HCT116 (cell line): ENCODE data around the gene PNMA8C. TPM values are rescaled to one million over a fixed set of nuclear protein-coding genes. Genes with fewer than 3 reads are reported as not detected.

ENCODE experiments used
- ATAC-seq: fragments of 200-7000 bp; cut with Tn5 transposase; 2 replicates; pipeline ENCODE4 v1.9.1; 2020; ENCODE audit warnings: mild to moderate bottlenecking, moderate library complexity
- BruUV-seq: library from RNA; stranded (reverse); fragments of 400-500 nt; replicated peaks from 2 replicates; lab custom pipeline; 2021; lab: Mats Ljungman, UMichigan
- CTCF ChIA-PET: fragments of 300-600 bp; sonication (Branson Sonifier 250); formaldehyde crosslinking; loops from one replicate; lab custom pipeline; 2021; ENCODE audit warnings: antibody characterized with exemption; lab: Charles Lee
- POLR2A ChIA-PET: fragments of 300-600, 350-600 bp; sonication (Branson Sonifier 250); formaldehyde crosslinking; loops from one replicate; lab custom pipeline; 2021; ENCODE audit warnings: antibody characterized with exemption; lab: Charles Lee
- RAD21 ChIA-PET, 2 experiments: fragments of 300-600 bp; sonication (Branson Sonifier 250); formaldehyde crosslinking; loops; one replicate each; lab custom pipeline; 2023; ENCODE audit warnings: low total read pairs in 2 of 2; ENCODE audit not compliant: uncharacterized antibody in 2 of 2, unreplicated experiment in 2 of 2, low non-redundant PET in 1 of 2; lab: Charles Lee
- DNase-seq: peaks from one replicate; pipeline ENCODE4 v3.0.0-alpha.2; 2010; ENCODE audit warnings: low read depth, low spot score
- H2AFZ ChIP-seq: fragments of 200-600 bp; shearing (Covaris generic), sonication (generic); 2 replicates; pipeline ENCODE4 v1.6.1; 2017; ENCODE audit warnings: low read depth, mixed run types, mixed read lengths, antibody characterized with exemption, low read length; ENCODE audit not compliant: poor library complexity, severe bottlenecking
- H3K27ac ChIP-seq: 2 replicates; pipeline ENCODE4 v1.5.1; 2012; ENCODE audit warnings: low read depth, low read length
- H3K27me3 ChIP-seq: fragments of 200-600 bp; sonication (generic); 2 replicates; pipeline ENCODE4 v1.6.1; 2016; ENCODE audit warnings: mixed run types, low read length, mixed read lengths; ENCODE audit not compliant: insufficient read depth
- H3K36me3 ChIP-seq, 2 experiments: fragments of 200-500 bp in 1 of 2; fragments of 200-600 bp in 1 of 2; sonication (Bioruptor generic) in 1 of 2; sonication (generic) in 1 of 2; 2 replicates each; pipeline versions ENCODE4 v1.5.1 to v1.6.1; 2014 to 2016; ENCODE audit warnings: low read length in 2 of 2, inconsistent platforms in 1 of 2, mixed read lengths in 1 of 2, mixed run types in 1 of 2; ENCODE audit not compliant: insufficient read depth in 2 of 2, control insufficient read depth in 1 of 2
- H3K4me1 ChIP-seq, 2 experiments: fragments of 200-600 bp in 1 of 2; sonication (generic) in 1 of 2; 2 replicates each; pipeline versions ENCODE4 v1.5.1 to v1.6.1; 2012 to 2017; ENCODE audit warnings: low read length in 2 of 2, inconsistent platforms in 1 of 2, mild to moderate bottlenecking in 1 of 2, mixed read lengths in 1 of 2, mixed run types in 1 of 2, moderate library complexity in 1 of 2; ENCODE audit not compliant: insufficient read depth in 2 of 2, control insufficient read depth in 1 of 2
- H3K4me2 ChIP-seq: fragments of 200-600 bp; sonication (generic); 2 replicates; pipeline ENCODE4 v1.6.1; 2017; ENCODE audit warnings: mixed run types, low read length, mixed read lengths
- H3K4me3 ChIP-seq, 2 experiments: fragments of 200-600 bp in 1 of 2; sonication (generic) in 1 of 2; replicated peaks in 1 of 2; 2 replicates each; pipeline ENCODE4 v1.5.1; 2011 to 2016; ENCODE audit warnings: low read length in 2 of 2, control low read depth in 1 of 2, low read depth in 1 of 2, mild to moderate bottlenecking in 1 of 2, mixed read lengths in 1 of 2, mixed run types in 1 of 2
- H3K79me2 ChIP-seq: fragments of 200-600 bp; sonication (generic); 2 replicates; pipeline ENCODE4 v1.6.1; 2017; ENCODE audit warnings: mild to moderate bottlenecking, mixed run types, low read length, moderate library complexity, mixed read lengths; ENCODE audit not compliant: insufficient read depth
- H3K9ac ChIP-seq: fragments of 200-600 bp; sonication (generic); 2 replicates; pipeline ENCODE4 v1.6.1; 2016; ENCODE audit warnings: low read length, mixed read lengths
- H3K9me2 ChIP-seq: fragments of 200-600 bp; sonication (generic), shearing (Covaris generic); 2 replicates; pipeline ENCODE4 v1.6.1; 2017; ENCODE audit warnings: mixed run types, mild to moderate bottlenecking, moderate library complexity; ENCODE audit not compliant: insufficient read depth
- H3K9me3 ChIP-seq, 2 experiments: fragments of 200-500 bp in 1 of 2; fragments of 200-600 bp in 1 of 2; sonication (Bioruptor generic) in 1 of 2; sonication (generic) in 1 of 2; 2 replicates each; pipeline ENCODE4 v1.6.1; 2014 to 2017; ENCODE audit warnings: low read length in 2 of 2, mixed read lengths in 2 of 2, inconsistent platforms in 1 of 2, low read depth in 1 of 2, mild to moderate bottlenecking in 1 of 2, mixed run types in 1 of 2, moderate library complexity in 1 of 2; ENCODE audit not compliant: control insufficient read depth in 1 of 2, insufficient read depth in 1 of 2
- H4K20me1 ChIP-seq: fragments of 200-600 bp; sonication (generic), shearing (Covaris generic); 2 replicates; pipeline ENCODE4 v1.6.1; 2017; ENCODE audit warnings: mixed run types, mild to moderate bottlenecking, moderate library complexity; ENCODE audit not compliant: insufficient read depth
- CBX3 ChIP-seq: IDR thresholded peaks from 2 replicates; pipeline ENCODE4 v1.6.1; 2012; ENCODE audit warnings: low read depth
- CEBPB ChIP-seq: IDR thresholded peaks from 2 replicates; pipeline ENCODE4 v1.6.1; 2012; ENCODE audit warnings: low read depth
- CTCF ChIP-seq, 3 experiments: fragments of 200-600 bp in 1 of 3; sonication (generic) in 1 of 3; IDR thresholded peaks in 2 of 3; conservative IDR thresholded peaks in 1 of 3; 2 replicates each; pipeline ENCODE4 v1.5.1; 2012 to 2017; ENCODE audit warnings: low read depth in 2 of 3, low read length in 2 of 3, antibody characterized with exemption in 1 of 3, borderline replicate concordance in 1 of 3, control low read depth in 1 of 3, mild to moderate bottlenecking in 1 of 3, mixed read lengths in 1 of 3, mixed run types in 1 of 3, moderate library complexity in 1 of 3; ENCODE audit not compliant: insufficient read depth in 1 of 3
- EGR1 ChIP-seq: IDR thresholded peaks from 2 replicates; pipeline ENCODE4 v1.6.1; 2012; ENCODE audit warnings: low read depth
- ELF1 ChIP-seq: IDR thresholded peaks from 2 replicates; pipeline ENCODE4 v1.6.1; 2012; ENCODE audit warnings: low read depth, borderline replicate concordance
- FOSL1 ChIP-seq: IDR thresholded peaks from 2 replicates; pipeline ENCODE4 v1.6.1; 2012; ENCODE audit warnings: low read depth
- JUND ChIP-seq: IDR thresholded peaks from 2 replicates; pipeline ENCODE4 v1.6.1; 2012
- MAX ChIP-seq: IDR thresholded peaks from 2 replicates; pipeline ENCODE4 v1.6.1; 2012
- POLR2A ChIP-seq: IDR thresholded peaks from 2 replicates; pipeline ENCODE4 v1.7.0; 2011; ENCODE audit warnings: borderline replicate concordance; ENCODE audit not compliant: insufficient read depth, insufficient read length; ENCODE audit errors: extremely low read depth
- POLR2AphosphoS5 ChIP-seq: IDR thresholded peaks from 2 replicates; pipeline ENCODE4 v1.6.1; 2011; ENCODE audit warnings: mild to moderate bottlenecking, low read depth, low read length, moderate library complexity
- RAD21 ChIP-seq: IDR thresholded peaks from 2 replicates; pipeline ENCODE4 v1.6.1; 2012; ENCODE audit warnings: low read depth, mild to moderate bottlenecking
- REST ChIP-seq: IDR thresholded peaks from 2 replicates; pipeline ENCODE4 v1.6.1; 2012; ENCODE audit warnings: low read depth
- SIN3A ChIP-seq: IDR thresholded peaks from 2 replicates; pipeline ENCODE4 v1.6.1; 2012; ENCODE audit warnings: low read depth
- SP1 ChIP-seq: IDR thresholded peaks from 2 replicates; pipeline ENCODE4 v1.6.1; 2012; ENCODE audit warnings: low read depth
- TCF7L2 ChIP-seq: IDR thresholded peaks from 2 replicates; pipeline ENCODE4 v1.7.0; 2011; ENCODE audit warnings: borderline replicate concordance, inconsistent platforms; ENCODE audit not compliant: insufficient read depth, insufficient read length; ENCODE audit errors: extremely low read depth
- ZBTB33 ChIP-seq: IDR thresholded peaks from 2 replicates; pipeline ENCODE4 v1.6.1; 2011; ENCODE audit warnings: mild to moderate bottlenecking, low read length, moderate library complexity; ENCODE audit not compliant: insufficient replicate concordance; ENCODE audit errors: extremely low read depth
- ZFX ChIP-seq: fragments of 450-650 bp; IDR thresholded peaks from 2 replicates; pipeline ENCODE4 v1.6.1; 2017
- intact Hi-C: fragments of 100-400 bp; cut with micrococcal nuclease; formaldehyde crosslinking; loops from 2 replicates; pipeline ENCODE4 v1.10.0; 2022
- total RNA-seq: library from RNA; stranded (reverse); gene quantifications from one replicate; pipeline ENCODE4 v1.2.1, GENCODE V29; 2021; ENCODE audit not compliant: unreplicated experiment

PNMA8C gene
- total RNA-seq, 1 experiment from 2014 or later: not detected

- H3K27ac ChIP-seq: no peak overlapping the region
- POLR2A ChIA-PET: no interaction called here
- no peaks in the 10 kb centered on the region for H3K9me2 ChIP-seq
- H3K9me3 ChIP-seq: no peaks in the 10 kb centered on the region
- CTCF ChIA-PET: no interaction called here
- no peak overlapping the region for H3K4me2 ChIP-seq
- intact Hi-C loops: no loop called here
- BruUV-seq: no TSS peak
- H3K27me3 ChIP-seq: 0 out of 2 replicates have a peak, but pooled peaks cover 7% of the 10 kb centered on the region
- RAD21 ChIA-PET: no interaction called here
- H2AFZ ChIP-seq: no peak overlapping the region
- no peak for DNase-seq
- TF ChIP-seq ZFX (no peak), REST (no peak), JUND (no peak), TCF7L2 (no peak), ELF1 (no peak), EGR1 (no peak), RAD21 (no peak), CTCF (IDR thresholded peaks at IDR 0.05 in 2 of 3, conservative IDR thresholded peaks at IDR 0.05 in 1 of 3; ENCODE audit: borderline replicate concordance in 1 of 3, insufficient read depth in 1 of 3, low read depth in 2 of 3, low read length in 2 of 3) (no peak), SP1 (no peak), FOSL1 (no peak), SIN3A (no peak), MAX (no peak), POLR2AphosphoS5 (no peak), CBX3 (no peak), ZBTB33 (no peak), POLR2A (no peak), CEBPB (no peak)
- TF ChIP-seq, all 23 proteins: peak for 0
- no peaks in the 10 kb centered on the region for H3K4me1 ChIP-seq
- no peaks in the 10 kb centered on the region for H4K20me1 ChIP-seq
- no peaks in the 10 kb centered on the region for H3K79me2 ChIP-seq
- no peaks in the 10 kb centered on the region for H3K36me3 ChIP-seq
- no peak for ATAC-seq
- no peak overlapping the region for H3K9ac ChIP-seq
- H3K4me3 ChIP-seq: no peak overlapping the region
These were observed 34.8 kb upstream of the PNMA8C start for GRCh38 chr19:46463516-46463915.
